Hair follicular keratinocyte (primary cell): ENCODE results near the gene NELFCD. TPM values are rescaled to one million over a fixed set of nuclear protein-coding genes. Genes with fewer than 3 reads are reported as not detected.

ENCODE experiments used
- total RNA-seq: library from RNA; depleted of rRNA; stranded (reverse); fragments of >200 nt; gene quantifications from 2 replicates; pipeline ENCODE4 v1.2.3, GENCODE V29; 2015

Gene NELFCD, protein sequence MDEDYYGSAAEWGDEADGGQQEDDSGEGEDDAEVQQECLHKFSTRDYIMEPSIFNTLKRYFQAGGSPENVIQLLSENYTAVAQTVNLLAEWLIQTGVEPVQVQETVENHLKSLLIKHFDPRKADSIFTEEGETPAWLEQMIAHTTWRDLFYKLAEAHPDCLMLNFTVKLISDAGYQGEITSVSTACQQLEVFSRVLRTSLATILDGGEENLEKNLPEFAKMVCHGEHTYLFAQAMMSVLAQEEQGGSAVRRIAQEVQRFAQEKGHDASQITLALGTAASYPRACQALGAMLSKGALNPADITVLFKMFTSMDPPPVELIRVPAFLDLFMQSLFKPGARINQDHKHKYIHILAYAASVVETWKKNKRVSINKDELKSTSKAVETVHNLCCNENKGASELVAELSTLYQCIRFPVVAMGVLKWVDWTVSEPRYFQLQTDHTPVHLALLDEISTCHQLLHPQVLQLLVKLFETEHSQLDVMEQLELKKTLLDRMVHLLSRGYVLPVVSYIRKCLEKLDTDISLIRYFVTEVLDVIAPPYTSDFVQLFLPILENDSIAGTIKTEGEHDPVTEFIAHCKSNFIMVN
- 45.6 and 66.3 TPM in 2 replicates for total RNA-seq

DNA sequence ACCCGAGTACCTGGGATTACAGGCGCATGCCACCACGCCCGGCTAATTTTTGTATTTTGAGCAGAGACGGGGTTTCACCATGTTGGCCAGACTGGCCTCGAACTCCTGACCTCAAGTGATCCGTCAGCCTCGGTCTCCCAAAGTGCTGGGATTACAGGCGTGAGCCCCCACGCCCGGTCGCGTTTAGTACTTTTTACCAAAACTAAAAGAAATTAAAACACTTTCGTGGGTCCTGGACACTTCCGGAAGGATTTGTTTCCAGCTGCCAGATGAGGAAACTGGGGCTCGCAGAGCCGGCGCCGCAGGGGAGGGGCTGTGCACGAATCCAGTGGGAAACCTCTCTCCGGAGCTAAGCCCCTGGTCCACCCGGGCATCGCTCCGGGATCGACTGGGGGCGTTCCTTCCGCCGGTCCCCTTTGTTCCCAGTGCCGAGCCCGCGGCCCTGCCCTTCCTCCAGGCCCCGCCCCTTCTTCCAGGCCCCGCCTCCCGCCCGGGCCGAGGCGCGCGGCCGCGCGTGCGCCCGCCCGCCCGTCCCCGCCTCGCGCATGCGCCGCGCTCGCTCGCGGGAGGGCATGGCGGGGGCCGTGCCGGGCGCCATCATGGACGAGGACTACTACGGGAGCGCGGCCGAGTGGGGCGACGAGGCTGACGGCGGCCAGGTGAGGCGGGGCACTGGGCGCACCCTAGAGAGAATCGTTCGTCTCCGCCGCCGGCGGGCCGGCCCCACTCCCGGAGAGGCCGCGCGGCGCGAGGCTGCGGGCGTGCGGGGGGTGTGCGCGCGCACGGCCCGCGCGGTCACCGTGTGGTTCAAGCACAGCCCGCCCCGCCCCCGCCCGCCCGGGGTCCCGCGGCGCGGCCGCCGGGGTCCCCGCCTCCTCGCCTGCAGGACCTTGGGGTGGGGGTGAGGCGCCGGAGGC lies at the start of gene NELFCD:
Gene NELFCD, plus strand, starts transcription at position 546 of the 917 bp plus-strand sequence. Its CDS starts 54 bp downstream, at position 600.

DNA sequence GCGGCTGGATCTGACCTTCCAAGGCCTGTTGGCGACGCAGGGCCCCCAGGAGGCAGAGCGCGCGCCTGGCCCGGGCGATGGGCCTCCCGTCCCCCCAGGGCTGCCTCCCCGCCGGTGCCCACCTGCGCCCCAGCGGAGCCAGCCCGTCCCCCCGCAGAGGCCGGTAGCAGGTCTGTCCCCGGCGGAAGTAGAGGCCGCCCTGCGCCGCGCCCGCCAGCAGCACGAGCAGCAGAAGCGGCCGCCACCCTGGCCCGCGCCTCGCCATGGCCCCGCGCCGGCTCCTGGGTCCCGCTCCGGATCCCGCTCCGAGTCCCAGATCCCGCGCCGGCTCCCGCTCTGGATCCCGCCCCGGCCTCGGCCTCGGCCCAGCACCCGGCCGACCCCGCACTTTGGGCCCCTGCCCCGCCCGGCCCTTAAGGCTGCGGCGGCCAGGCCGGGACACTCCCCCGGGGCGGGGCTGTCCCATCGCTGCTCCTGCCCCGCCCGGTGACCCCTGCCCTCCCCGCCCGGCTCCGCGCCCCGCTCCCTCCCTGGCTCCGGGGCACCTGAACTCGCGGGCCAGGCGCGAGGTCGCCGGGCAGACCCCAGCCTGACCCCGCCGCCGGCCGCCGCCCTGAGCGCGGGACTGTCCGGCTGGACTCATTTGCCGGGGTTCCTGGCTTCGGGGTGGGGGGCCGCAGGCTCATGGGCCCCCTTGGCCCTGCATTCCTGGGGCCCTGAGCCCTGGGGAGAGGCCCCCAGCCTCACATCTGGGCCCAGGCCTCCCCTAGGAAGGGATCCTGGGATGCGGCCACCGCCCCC lies 26.0 kb downstream of the NELFCD start, which contains the start of gene CTSZ:
Gene CTSZ, minus strand, starts transcription at position 391 of the 801 bp plus-strand sequence. Its CDS starts 126 bp downstream, at position 265.

DNA sequence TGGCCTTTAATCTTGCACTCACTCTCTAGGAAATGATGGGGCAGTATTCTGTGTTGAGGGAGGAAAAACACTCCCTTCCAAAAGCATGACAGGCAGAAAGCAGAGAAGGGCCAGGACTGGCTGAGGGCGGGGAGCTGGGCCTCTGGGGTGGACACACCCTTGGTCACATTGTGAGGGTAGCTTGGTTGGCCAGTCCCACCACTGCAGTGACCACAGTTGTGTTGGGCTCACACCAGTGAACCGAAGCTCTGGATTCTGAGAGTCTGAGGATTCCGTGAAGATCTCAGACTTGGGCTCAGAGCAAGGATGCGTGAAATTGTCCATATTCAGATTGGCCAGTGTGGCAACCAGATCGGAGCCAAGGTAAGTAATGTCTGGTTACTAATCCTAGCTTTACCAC lies 38.2 kb downstream of the NELFCD start, which contains the start of gene TUBB1:
Gene TUBB1, plus strand, starts transcription at position 213 of the 400 bp plus-strand sequence. Its CDS starts 94 bp downstream, at position 307.

DNA sequence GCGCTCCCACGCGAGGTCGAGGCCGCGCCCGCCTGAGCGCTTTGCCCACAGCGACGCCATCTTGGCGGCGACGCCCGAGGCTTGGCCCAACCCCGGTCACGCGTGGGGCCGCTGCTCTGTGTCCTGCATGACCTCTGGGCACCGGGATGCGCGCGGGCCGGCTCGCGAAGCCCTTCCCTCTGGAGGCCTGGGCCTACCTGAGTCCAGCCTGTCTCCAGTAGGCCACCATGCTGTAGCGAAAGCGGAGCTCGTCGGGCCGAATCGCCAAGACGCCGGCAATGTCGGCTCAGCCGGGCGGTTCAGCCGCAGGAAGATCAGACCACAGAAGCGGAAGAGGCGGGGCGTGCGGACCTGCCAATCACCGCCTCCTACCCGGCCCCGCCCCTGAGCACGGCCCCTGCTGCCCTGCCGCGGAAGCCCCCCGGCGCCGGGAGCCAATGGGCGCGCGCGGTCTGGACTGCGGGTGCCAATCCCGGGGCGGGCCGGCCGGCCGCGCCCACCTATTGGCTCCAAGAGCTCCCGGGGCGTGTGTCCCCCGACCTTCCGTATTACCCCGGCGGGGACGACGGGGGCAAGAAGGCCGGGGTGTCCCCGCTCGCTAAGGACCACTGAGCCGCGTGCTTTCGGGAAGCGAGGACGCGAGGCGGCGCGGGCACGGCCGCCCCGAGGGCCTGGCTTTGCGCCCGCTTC lies 51.1 kb downstream of the NELFCD start, which contains the start of gene ATP5F1E:
Gene ATP5F1E, minus strand, starts transcription at position 313 of the 690 bp plus-strand sequence. Its CDS starts 84 bp downstream, at position 229.

DNA sequence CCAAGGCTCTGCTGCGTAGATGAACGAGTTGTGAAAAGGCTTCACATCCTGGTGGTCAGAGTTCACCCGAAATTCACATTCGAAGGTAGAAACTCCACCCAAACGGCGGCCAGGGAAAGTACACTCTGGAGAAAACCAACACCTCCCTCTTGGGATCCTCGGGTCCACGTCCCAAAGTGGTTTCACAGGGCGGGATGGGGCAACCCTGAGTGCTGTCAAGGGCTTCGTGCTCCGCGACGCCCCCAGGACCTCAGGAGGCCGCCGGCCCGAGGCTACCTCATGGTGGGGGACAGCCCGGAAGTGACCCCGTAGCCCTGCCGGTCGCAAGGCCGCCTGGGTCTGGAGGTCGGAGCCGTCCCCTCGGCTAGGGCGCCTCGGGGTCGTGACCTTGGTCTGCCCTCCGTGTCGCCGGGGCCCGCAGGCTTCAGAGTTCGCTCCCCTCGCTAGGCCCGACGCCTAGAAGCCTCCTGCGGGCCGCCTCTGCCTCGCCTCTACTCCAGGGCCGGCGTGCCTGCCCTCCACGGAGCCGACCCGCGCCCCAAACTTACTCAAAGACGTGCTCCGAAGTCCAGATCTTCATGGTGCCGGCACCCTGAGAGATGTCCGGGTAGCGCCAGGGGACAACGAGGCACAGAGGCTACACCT lies 61.2 kb downstream of the NELFCD start, which contains the start of gene PRELID3B:
Gene PRELID3B, minus strand, starts transcription at position 636 of the 645 bp plus-strand sequence. Its CDS starts 56 bp downstream, at position 580.

Other genes with a start within 250 kb of the NELFCD start
- 0.62 and 1.6 TPM in 2 replicates for gene GNAS-AS1, start 130.4 kb upstream of the NELFCD start, total RNA-seq
- 475 and 594 TPM in 2 replicates for gene GNAS, start 128.5 kb upstream of the NELFCD start, total RNA-seq
- gene CTSZ, start 26.0 kb downstream of the NELFCD start, total RNA-seq, result 123 and 138 TPM in 2 replicates
- gene TUBB1, start 38.2 kb downstream of the NELFCD start, total RNA-seq, result not detected in 2 replicates
- gene ATP5F1E, start 51.1 kb downstream of the NELFCD start, total RNA-seq, result 35.5 and 38.2 TPM in 2 replicates
- 65.5 and 83.8 TPM in 2 replicates for gene PRELID3B, start 61.5 kb downstream of the NELFCD start, total RNA-seq
- gene ZNF831, start 182.6 kb downstream of the NELFCD start, total RNA-seq, result not detected in 2 replicates